GM18909 (cell line): ENCODE results near the gene SLC17A2.

ENCODE experiments used
- ATAC-seq: cut with Tn5 transposase; IDR thresholded peaks from one replicate; pipeline ENCODE4 v1.9.1; 2021; ENCODE audit warnings: mild to moderate bottlenecking; ENCODE audit not compliant: unreplicated experiment, poor library complexity

The SLC17A2 gene

DNA sequence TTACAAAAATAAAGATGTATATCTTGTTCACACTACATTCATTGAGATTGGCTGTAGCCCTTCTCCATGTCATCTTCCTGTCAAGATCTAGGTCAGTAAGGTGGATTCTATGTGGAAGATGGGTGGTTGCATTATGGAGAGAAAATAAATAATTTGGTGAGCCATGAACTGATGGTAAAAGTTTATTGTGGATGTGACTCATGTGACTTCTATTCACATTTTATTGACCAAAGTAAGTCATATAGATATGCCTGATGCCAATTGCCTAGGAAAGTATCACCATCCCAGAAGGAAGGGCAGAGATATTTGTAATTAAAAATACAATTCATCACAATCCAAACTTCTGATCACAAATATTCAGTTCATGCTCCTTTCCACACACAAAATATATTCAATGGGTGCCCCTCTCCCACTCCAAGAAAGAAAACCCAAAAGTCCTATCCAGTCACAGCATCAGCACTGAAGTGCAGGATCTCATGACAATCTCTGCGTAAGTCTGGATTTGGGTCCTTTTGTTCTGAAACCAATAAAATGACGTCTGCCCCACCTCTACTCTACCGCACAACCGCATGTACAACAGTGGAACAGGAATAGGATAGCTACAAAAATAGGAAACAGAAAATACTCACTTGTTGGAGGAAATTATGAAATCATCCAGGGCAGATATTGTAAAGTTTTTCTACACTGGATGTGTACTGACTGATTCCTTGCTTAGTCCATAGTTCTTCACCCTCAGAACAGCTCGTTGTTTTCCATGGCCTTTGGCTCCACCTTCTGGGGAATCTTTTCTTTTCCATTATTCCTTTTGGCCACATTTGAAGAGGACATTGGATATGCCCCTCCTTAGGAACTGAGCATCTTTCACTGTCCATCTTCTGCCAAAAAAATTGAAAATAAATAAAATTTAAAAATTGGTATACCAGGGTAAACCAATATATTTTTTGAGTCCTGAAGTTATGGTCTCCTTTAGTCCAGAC lies 40.3 kb downstream of the SLC17A2 start:
- ATAC-seq, result no peak

DNA sequence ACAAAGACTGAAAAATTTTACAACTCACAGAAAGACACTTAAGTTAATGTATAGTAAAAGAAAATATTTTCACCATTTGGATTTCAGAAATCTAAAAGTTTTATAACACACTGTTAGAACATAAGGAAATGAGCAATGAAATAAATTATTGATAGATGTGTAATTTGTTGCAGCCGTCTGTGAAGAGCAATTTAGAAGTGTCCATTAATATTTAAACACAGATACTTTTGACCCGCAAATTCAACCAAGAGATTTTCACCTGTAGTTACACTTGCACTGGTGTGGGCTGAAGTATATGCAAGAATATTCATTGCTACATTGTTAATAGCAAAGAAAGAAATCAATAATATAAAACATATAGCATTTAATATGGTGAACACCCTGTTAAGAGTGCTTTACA lies 41.9 kb downstream of the SLC17A2 start:
- ATAC-seq, result no peak

DNA sequence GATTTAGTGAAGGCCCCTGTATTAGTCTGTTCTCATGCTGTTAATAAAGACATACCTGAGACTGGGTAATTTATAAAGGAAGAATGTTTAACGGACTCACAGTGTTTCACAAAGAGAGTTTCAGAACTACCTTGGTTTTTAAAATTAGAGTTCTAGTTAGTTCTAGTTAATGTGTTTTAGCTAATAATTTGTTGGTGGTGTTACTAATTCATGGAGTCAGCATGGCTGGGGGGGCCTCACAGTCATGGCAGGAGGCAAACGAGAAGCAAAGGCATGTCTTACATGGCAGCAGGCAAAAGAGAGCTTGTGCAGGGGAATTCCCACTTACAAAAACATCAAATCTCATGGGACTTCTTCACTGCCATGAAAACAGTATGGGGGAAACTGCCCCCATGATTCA lies 44.4 kb downstream of the SLC17A2 start:
- ATAC-seq, result no peak

GRCh38 chr6:25883991-25884390 lies 46.5 kb downstream of the SLC17A2 start:
- no peak for ATAC-seq

DNA sequence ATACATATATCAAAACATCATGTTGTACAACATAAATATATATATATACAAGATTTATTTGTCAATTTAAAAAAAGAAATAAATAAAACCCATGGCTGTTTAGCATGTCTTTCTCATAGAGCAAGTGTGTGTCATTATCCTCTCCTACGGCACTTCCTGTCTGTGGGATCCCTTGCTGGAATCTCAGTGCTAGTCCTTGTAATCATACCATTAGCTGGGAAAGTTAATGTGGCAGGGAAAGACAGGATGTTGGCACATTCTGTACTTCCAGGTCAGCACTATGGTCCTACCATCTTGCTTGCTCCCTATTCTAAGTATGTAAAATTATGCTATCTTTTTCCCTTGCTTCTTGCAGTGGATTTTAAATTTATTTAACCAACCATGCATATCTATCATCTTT lies 47.0 kb downstream of the SLC17A2 start:
- no peak for ATAC-seq

- ATAC-seq, result peak; percentile 47
These were observed 48.4 kb downstream of the SLC17A2 start for GRCh38 chr6:25882051-25882496.

- ATAC-seq, result no peak
These were observed 49.9 kb downstream of the SLC17A2 start for GRCh38 chr6:25880601-25881000.

DNA sequence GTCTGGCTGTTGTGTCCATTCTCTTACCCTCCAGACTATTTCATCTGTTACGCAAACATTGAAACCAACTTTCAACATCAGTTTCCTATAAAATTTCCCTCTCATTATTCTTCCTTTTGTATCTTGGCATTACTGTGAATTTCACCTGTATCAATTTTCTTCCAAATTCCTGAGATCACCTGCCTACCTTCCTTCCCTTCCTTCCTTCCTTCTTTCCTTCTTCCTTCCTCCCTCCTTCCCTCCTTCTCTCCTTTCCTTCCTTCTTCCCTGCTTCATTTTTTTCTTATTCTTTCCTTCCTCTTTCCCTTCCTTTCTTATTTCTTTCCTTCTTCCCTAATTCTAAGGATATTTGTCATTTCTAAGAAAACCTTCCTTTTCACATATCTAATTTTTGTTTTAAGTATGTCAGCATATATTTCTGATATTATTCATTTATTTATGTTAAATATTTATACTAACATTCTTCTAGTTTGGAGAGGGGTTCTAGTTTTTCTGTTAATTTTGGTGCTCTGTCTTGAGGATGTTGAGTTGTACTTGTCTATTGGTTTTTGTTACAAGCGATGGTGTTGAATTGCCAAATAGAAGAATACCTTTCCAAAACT lies 51.7 kb downstream of the SLC17A2 start:
- no peak for ATAC-seq

- ATAC-seq, result no peak
These were observed 54.4 kb downstream of the SLC17A2 start for GRCh38 chr6:25875926-25876602.

DNA sequence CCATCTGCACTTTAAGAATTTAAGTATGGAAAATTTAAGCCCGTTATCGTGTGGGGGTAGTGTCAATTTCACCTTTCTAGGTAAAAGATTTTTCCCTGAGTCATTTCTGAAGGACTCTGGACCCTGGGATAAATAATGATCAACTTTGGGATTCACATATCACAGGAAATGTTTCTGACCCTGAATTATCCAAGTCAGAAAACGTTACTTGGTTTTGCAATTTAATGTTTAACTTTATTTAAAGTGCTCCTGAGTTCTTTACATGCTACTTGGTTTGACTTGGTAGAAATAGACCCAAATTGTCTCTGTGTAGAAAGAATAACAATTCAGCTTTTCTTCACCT lies 55.0 kb downstream of the SLC17A2 start:
- no peak for ATAC-seq

GRCh38 chr6:25874822-25875562 lies 55.5 kb downstream of the SLC17A2 start:
- ATAC-seq, result no peak

GRCh38 chr6:25874118-25874517 lies 56.4 kb downstream of the SLC17A2 start, which contains the start of gene SLC17A3:
Gene SLC17A3 (minus strand): TSS chr6:25874243. CDS start chr6:25868387, 5,856 bp downstream.
- no peak for ATAC-seq

GRCh38 chr6:25872814-25873213 lies 57.7 kb downstream of the SLC17A2 start:
- no peak for ATAC-seq

GRCh38 chr6:25869840-25870239 lies 60.7 kb downstream of the SLC17A2 start:
- no peak for ATAC-seq

DNA sequence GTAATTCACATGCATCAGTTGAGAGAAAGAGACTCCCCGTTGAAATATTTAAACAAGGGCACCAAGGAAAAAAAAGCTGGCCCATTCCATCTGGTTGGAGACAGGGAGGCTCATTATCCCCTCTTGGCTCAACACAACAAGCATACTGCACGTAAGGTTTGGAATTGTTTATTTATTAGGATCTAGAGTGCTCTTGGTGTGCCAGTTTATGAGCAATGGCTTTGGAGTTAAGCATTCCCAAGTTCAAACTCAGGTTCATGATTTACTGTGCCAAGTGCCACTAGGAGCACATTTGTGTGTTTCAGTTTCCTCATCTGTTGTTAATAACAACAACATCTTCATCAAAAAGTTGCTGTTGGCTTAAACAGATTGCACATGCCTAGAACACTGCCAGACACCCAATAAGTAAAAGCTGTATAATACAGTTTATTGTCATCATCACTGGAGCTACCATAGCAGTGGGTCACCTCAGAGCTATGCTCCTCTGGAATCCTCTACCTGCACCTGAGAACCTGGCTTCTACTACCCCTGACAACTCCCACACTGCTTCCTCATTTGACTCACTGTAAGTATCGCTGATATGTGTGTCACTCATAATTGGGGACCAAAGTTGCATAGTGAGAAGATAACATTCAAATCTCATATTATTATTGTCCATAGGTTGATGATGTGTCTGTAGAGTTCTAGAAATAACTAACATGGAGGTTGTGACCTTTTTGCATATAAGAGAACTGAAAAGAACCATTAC lies 61.9 kb downstream of the SLC17A2 start:
- ATAC-seq, result no peak

- no peak for ATAC-seq
These were observed 64.5 kb downstream of the SLC17A2 start for GRCh38 chr6:25866011-25866410.

GRCh38 chr6:25863360-25863759 lies 67.1 kb downstream of the SLC17A2 start:
- no peak for ATAC-seq
